ENCODE results near the gene KCNMB3.
A peak's percentile ranks its signal among the peaks of the same experiment; 100 is the strongest.

Gene KCNMB3, protein sequence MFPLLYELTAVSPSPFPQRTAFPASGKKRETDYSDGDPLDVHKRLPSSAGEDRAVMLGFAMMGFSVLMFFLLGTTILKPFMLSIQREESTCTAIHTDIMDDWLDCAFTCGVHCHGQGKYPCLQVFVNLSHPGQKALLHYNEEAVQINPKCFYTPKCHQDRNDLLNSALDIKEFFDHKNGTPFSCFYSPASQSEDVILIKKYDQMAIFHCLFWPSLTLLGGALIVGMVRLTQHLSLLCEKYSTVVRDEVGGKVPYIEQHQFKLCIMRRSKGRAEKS

DNA sequence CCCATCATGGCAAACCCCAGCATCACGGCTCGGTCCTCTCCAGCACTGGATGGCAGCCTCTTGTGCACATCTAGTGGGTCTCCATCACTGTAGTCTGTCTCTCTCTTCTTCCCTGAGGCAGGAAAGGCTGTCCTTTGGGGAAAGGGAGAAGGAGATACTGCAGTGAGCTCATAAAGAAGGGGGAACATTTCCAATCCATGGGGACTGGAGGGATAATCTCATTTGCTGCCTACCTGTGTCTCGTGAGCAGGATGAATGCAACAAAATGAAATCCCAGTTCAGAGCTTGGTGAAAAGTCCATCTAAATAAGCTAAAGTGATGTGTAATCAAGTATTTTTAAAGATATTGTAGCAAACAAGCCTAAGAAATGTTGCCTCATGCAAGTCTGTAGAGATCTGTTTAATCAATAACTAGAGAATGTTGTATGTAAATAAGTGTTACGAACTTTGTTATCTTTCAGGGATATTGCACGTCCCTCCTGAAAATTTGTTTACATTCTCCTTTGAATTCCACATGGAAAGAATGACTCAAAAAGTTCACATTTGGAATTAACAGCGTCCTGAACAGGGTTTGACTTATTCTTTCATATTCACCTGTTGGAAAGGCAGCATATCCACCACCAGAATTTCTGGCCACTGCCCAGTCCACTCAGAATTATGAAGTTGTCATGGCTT is at the start of gene KCNMB3:
Gene KCNMB3, minus strand, starts transcription at position 312 of the 674 bp plus-strand sequence. Its CDS starts 124 bp downstream, at position 188.
- TF ChIP-seq, protein P1, sequence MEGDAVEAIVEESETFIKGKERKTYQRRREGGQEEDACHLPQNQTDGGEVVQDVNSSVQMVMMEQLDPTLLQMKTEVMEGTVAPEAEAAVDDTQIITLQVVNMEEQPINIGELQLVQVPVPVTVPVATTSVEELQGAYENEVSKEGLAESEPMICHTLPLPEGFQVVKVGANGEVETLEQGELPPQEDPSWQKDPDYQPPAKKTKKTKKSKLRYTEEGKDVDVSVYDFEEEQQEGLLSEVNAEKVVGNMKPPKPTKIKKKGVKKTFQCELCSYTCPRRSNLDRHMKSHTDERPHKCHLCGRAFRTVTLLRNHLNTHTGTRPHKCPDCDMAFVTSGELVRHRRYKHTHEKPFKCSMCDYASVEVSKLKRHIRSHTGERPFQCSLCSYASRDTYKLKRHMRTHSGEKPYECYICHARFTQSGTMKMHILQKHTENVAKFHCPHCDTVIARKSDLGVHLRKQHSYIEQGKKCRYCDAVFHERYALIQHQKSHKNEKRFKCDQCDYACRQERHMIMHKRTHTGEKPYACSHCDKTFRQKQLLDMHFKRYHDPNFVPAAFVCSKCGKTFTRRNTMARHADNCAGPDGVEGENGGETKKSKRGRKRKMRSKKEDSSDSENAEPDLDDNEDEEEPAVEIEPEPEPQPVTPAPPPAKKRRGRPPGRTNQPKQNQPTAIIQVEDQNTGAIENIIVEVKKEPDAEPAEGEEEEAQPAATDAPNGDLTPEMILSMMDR (IDR thresholded peaks at IDR 0.05; ENCODE audit: low read depth, low read length) = no peak
- no peak within 1 kb of the TSS for H3K4me3 ChIP-seq (replicated peaks in 1 of 2; ENCODE audit: low read depth in 2 of 2, low read length in 2 of 2)
- DNase-seq (ENCODE audit: low read depth in 2 of 2) = no peak

DNA sequence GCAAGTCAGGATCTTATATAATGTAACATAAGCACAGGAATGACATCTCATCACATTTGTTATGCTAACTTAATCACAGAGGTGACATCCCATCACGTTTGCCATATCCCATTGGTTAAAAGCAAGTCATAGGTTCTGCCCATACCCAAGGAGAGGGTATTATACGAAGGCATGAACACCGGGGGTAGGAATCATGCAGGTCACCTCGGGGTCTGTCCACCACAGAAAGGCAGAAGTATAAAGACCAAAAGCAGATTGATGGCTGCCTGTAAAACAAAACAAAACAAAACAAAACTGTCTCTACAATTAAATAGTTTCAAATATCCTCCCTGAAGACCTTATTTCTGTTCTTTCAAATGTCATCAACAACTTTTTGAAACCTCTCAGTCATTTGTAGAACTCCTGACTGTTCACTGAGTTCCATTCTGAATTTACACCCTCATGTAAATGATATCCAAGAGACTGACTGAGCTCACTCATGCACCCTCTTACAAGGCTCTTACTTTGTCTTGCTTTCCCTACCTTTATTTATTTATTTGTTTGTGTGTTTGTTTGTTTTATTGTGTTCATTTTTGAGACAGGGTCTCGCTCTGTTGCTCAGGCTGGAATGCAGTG is 49.2 kb upstream of the KCNMB3 start:
- DNase-seq (ENCODE audit: low read depth in 2 of 2) = no peak
- no peak overlapping the region for H3K4me3 ChIP-seq (replicated peaks in 1 of 2; ENCODE audit: low read depth in 2 of 2, low read length in 2 of 2)
- TF ChIP-seq, protein P1 (IDR thresholded peaks at IDR 0.05; ENCODE audit: low read depth, low read length) = no peak

DNA sequence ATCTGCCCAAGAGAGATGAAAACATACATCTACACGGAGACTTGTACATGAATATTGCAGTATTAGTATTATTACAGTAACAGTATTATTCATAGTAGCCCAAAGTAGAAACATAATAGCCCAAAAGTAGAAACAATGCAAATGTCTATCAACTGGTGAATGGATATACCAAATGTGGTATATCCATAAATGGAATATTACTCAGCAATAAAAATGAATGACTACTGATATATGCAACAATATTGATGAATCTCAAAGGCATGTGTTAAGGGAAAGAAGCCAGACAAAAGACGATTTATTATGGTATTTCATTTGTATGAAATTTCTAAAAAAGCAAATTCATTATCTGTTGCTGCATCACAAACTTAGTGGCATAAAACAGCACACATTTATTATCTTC is 48.4 kb upstream of the KCNMB3 start:
- TF ChIP-seq, protein P1 (IDR thresholded peaks at IDR 0.05; ENCODE audit: low read depth, low read length) = no peak
- H3K4me3 ChIP-seq (replicated peaks in 1 of 2; ENCODE audit: low read depth in 2 of 2, low read length in 2 of 2) = no peak overlapping the region
- no peak for DNase-seq (ENCODE audit: low read depth in 2 of 2)

DNA sequence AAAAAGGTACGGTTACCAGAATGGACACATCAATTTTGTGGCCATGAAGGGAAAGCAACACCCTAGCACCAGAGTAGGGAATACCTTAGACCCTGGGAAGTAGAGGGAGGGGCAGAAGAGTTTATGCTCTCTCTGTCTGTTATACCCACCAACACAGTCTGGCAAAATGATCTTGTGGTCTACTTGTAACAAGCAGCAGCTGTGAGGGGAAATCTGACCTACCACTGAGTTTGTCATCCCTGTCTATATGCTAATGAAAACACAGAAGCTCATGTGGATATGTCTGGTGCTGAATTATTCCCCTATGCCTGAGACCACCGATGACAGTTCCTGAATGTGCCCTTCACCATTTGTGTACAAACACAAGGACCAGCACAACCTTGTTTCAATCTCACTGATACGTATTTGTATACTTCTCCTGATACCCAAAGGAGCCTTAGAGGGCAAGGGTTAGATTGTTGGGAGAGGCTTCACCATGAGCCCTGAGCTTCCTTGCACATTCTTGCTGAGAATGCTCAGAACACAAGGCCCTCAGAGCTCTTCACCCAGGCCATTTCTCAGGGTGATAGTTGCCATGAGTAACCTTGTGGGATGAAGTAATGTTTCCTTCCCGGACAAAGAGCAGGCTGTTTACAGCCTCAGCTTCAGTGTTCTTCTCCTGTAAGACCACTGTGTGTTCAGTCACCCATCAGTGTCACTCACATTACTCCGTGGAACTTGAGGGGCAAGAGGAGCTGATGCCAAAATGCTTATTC is 47.2 kb upstream of the KCNMB3 start:
- TF ChIP-seq, protein P1 (IDR thresholded peaks at IDR 0.05; ENCODE audit: low read depth, low read length) = no peak
- peak; percentile 40 for DNase-seq (ENCODE audit: low read depth in 2 of 2)
- no peak overlapping the region for H3K4me3 ChIP-seq (replicated peaks in 1 of 2; ENCODE audit: low read depth in 2 of 2, low read length in 2 of 2)

DNA sequence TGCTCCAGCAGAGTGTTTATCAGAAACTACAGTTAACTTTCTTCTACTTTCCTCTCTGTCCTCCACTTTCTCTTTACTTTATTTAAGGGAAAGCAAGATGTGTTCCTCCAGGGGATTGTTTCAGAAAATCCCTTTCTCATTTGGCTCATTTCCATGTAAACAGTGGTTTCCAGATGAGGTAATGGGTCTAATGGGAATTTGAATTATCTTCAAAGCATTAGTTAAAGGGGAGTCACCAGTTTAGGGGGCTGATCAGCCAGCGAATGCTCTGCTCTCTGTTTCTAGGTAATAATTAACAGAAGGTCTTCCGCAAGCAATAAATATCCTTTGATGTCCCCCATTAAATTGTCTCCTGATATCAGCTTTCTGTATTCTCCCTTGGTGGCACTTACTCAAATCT is 41.5 kb upstream of the KCNMB3 start:
- peak in 1 of 2 donors; percentile 49 for DNase-seq (ENCODE audit: low read depth in 2 of 2)
- TF ChIP-seq, protein P1 (IDR thresholded peaks at IDR 0.05; ENCODE audit: low read depth, low read length) = no peak
- no peak overlapping the region for H3K4me3 ChIP-seq (replicated peaks in 1 of 2; ENCODE audit: low read depth in 2 of 2, low read length in 2 of 2)

DNA sequence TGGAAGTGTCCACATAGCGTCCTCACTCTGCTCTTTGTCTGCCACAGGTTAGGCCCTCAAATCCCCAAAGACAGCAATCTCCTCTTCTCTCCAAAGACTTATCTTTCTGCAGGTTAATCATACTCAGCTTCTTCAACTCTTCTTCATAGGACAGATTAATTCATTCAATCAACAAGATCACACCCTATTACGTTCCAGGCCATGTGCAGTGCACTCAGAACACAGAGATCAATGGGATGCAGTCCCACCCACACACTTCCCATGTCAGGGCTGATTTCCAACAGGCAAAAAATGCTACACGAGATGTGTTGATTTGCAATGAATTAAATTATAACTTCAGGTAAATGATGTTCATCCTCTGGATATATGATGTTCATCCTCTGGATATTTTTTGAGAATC is 38.4 kb upstream of the KCNMB3 start:
- TF ChIP-seq, protein P1 (IDR thresholded peaks at IDR 0.05; ENCODE audit: low read depth, low read length) = no peak
- no peak overlapping the region for H3K4me3 ChIP-seq (replicated peaks in 1 of 2; ENCODE audit: low read depth in 2 of 2, low read length in 2 of 2)
- no peak for DNase-seq (ENCODE audit: low read depth in 2 of 2)
